HG02852 (cell line): ENCODE data around the gene HOXA9.

ENCODE experiments used
- ATAC-seq: cut with Tn5 transposase; IDR thresholded peaks from one replicate; pipeline ENCODE4 v1.9.1; 2021; ENCODE audit warnings: mild to moderate bottlenecking, moderate library complexity; ENCODE audit not compliant: unreplicated experiment

HOXA9 gene

GRCh38 chr7:27188386-27189294 lies 23.3 kb upstream of the HOXA9 start:
- no peak for ATAC-seq

GRCh38 chr7:27187475-27188385 lies 22.4 kb upstream of the HOXA9 start:
- ATAC-seq = no peak

GRCh38 chr7:27186668-27187474 lies 21.5 kb upstream of the HOXA9 start:
- no peak for ATAC-seq

- ATAC-seq = no peak
Measured at GRCh38 chr7:27185854-27186667, 20.7 kb upstream of the HOXA9 start.

GRCh38 chr7:27185013-27185853 lies 19.9 kb upstream of the HOXA9 start, which contains the start of gene HOXA11:
HOXA11 (minus strand) TSS chr7:27185232; CDS start chr7:27185144, 88 bp downstream.
- ATAC-seq = no peak

- no peak for ATAC-seq
Measured at GRCh38 chr7:27184337-27185012, 19.1 kb upstream of the HOXA9 start.

- no peak for ATAC-seq
Measured at GRCh38 chr7:27183682-27184336, 18.5 kb upstream of the HOXA9 start.

- ATAC-seq = no peak
Measured at GRCh38 chr7:27182861-27183681, 17.7 kb upstream of the HOXA9 start.

DNA sequence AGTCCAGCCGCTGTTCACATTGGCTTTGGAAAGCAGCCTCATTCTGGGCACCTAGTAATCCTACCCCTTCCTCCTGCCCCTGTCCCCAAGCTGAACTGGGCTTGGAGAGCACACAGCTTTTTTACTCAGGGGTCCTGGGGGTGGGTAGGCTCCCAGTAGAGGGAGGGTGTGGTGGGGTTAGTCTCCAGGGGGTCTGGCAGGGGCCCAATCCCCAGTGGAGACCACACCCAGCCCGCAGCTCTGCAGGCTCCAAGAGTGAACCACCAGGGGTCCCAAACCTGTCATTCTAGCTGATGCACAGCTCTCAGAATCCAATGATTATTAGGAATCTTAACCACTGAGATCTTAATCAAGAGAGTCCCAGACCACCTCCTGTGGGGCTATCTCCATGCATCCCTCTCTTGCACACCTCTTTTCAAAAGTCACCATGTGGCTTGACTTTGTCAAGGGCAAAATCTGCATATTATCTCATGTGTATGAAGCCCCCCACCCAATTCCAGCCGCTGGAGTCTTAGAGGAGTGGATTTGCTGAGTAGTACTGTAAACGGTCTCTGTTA lies 17.0 kb upstream of the HOXA9 start:
- ATAC-seq = no peak

- ATAC-seq = no peak
Measured at GRCh38 chr7:27181795-27182275, 16.5 kb upstream of the HOXA9 start.

DNA sequence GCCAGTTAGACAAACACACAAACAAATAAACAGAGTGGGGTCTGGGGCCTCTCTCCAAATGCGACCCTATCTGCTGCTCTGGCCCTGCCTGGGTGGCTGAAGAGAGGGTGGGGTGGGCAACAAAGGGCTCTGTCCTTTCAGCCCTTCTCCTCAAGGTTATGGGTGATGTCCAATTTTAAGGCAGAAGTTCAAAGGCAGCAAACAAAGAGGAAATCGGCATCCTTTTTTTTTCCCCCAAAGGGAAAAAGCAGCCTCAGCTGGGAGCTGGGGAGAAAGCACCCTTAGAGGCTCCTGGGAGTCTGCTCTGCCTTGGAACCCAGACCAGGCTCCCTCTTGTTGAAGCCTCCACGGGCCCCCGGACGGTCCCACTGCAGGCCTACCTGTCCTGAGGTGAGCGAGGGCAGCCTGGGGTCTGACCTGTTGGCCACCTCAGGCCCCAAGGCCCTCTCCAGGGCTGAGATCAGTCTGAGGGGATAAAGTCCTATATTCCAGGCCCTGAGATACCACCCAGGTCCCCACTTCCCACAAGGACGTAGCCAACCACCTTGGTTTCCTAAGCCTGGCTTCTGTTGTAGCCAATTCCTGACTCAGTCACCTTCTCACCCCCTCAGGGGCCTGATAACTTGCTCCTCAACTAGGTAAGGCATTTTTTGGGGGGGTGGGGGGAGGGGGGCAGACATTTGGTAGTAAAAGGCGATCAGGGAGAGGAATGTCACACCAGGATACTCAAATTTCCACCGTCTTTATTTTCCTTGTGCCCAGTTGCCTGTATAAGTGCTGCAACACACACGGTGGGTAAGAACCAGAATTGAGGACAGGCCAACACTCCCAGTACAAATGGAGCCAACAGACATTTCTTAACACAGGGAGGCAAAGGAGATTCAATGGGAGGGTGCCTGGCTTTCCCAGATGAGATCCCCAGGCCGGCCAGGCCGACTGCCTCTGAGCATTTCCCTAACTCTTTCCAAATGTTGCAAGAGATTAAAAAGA lies 15.4 kb upstream of the HOXA9 start:
- ATAC-seq = no peak

GRCh38 chr7:27179503-27180430 lies 14.4 kb upstream of the HOXA9 start:
- no peak for ATAC-seq

DNA sequence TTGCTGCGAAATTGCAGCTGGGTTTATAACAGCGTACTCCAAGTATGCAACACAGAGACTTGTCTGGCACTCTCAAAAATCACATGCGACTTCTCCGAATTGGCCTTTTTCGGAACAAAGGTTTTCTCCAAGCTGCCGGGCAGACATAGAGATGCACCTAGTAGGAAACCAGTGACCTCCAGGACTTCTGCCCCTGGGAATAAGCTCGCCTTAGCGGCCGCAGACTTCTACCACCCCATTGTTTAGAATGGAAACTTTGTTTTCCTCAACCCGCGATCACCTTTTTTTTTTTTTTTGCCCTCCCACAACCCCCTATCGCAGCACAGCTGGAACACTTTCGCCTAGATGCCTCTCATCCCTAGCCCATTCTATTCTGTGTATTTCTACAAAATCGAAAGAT lies 13.7 kb upstream of the HOXA9 start:
- ATAC-seq = no peak

GRCh38 chr7:27178366-27178765 lies 13.0 kb upstream of the HOXA9 start:
- no peak for ATAC-seq
